ENCODE measurements around the gene PEAK1.
"Not testable (repeated sequence)": the region's sequence is repeated elsewhere in the genome, so short reads cannot be mapped to it uniquely, and the experiment has no call there.

PEAK1 gene

DNA sequence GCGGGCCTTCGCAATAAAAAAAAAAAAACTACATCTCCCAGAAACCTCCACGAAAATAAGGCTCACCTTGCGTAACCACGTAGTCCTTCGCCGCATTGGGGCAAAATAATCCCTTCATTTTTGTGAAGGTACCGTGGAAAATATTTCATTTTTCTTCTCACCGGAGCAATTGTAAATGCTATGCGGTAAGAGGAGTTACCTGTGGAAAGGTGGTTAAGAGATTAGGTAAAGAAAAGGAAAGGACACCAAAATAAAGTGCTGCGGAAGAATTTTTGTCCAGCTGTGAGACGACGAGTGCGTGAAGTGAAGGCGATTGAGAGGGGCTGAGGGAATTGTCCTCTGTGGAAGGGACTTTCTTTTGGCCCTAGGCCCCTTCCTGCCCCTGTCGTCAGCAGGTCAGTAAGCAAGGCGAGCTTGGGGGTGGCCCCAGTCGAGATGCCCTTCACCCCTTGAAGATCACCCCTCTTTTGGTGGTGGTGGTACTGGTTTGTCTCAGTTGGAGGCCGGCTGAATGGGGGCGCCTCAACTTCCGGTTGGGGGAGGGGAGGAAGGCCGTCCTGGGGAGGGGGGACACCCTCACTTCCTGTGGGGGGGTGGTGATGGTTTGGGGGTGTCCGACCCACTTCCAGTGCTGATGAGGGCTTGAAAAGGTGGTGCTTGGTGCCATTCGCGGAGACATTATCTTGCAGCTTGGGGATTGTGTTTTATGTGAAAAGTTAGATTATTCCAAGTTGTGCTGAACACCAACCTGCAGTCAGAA, 886 bp upstream of the PEAK1 start, which contains the start of gene HMG20A:
Gene HMG20A, plus strand, starts transcription at position 279 of the 760 bp plus-strand sequence. CDS start 37,520 bp downstream, outside the sequence.
- DNase-seq (ENCODE audit: low read depth) = peak; percentile 90

DNA sequence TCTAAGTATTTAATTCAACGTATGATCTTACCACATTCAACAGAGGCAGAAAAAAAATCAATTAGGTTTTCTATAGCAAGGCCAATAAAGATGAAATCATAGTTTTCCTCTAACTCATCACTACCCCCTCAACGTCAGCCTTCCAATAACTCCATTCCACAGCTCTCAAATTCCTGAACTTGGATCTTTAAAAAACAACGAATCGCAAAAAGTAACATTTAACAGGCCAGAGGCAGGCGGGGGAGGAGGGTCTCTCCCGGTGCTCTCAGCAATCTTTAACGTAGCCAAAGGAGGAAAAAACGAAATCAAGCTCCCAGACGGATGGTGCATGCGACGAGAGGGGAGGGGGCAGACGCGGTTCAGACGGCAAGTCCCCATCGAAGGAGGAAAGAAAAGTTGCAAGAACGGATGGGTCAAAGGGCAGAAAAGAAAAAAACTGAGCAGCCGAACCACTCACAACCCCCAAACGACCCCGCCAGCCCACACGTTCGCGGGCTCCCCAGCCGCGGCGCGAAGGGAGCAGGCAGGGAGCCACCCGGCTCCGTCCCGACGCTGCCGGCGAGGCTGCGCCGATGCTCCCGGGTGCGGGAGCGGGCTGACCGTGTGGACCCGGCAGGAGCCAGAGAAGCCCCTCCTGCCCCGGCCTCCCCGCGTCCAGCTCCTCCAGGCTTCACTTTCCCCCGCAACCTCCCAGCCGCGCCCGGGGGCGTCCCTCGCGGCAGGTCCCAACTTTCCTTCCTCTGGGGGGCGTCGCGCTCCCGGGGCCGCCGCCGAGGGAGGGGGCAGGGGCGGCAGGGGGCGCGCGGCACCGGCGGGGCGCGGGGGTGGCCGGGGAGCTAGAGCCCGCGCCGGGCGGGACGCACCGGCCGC, 703 bp downstream of the PEAK1 start:
- peak; percentile 26 for DNase-seq (ENCODE audit: low read depth)

DNA sequence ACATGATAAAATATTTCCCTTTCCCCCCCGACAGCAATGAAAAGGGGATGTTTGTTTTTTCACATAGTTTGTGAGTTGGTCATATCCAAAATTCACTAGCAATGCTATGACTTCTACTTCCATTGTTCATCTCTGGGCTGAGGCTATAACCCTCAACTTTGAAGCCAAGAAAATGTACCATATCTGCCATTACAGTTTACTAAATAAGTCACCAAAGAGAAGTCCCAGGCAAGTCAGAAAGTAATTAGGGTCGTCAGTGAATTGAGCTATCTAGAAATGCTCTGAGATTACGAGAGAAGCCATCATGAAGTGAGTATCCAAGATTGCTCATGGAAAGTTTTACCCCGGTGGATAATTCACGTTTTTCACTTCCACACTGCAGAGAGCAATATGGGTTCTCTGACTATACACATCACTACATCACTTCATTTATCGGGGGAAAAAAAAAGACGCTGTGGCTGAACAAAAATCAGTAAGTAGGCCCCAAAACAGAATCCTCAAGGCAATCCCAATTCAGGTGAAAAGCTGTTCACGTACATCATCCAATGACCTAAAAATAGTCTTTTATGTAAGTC, 1.4 kb downstream of the PEAK1 start:
- no peak for DNase-seq (ENCODE audit: low read depth)

DNA sequence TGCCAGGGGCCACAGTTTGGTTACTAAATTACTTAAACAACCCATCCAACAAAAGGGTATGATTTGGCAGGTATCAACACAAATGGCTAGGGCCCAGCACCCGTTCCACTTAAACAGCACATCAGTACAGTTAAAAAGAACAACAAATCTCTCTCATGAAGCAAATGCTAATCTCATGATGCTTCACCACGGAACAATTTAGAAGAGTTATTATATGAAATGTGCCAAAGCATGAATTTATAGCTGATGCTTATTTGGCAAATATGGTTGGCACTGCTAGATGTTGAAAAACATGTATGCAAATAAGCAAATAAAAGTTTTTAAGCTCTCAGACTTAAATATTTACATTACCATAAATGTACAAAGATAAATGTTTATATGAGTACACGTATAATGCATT, 2.3 kb downstream of the PEAK1 start:
- peak; percentile 51 for DNase-seq (ENCODE audit: low read depth)

DNA sequence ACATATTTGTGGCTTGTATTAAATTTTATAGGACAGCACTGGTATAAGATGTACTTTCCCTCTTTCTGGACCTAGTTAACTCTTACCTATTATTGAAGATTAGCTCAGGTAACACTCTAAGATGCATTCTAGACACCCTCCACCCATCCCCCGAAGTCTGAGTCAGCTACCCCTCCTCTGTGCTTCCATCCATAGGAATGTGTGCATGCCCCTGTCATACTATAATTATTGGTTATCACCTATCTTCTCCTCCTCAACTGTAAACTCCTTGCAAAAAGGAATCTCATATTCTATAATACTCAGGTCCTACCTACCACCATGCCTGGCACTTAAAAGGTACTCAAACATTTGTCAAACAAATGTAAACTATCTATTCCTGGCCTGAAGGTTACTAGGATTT, 3.0 kb downstream of the PEAK1 start:
- DNase-seq (ENCODE audit: low read depth) = no peak

DNA sequence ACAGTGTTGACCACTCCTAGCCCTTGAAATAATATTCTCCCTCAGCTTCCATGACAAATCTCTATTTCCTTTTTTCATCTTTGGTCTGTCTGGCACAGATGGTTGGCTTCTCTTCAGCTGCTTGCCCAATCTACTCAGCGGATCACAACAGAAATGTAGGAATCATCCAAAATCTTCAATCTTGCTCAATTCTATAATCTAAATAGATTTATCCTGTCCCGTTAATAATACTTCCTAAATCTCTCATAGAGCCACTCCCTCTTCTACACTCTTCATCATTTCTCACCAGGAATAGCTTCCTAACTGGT, 3.8 kb downstream of the PEAK1 start:
- DNase-seq (ENCODE audit: low read depth) = peak; percentile 74

DNA sequence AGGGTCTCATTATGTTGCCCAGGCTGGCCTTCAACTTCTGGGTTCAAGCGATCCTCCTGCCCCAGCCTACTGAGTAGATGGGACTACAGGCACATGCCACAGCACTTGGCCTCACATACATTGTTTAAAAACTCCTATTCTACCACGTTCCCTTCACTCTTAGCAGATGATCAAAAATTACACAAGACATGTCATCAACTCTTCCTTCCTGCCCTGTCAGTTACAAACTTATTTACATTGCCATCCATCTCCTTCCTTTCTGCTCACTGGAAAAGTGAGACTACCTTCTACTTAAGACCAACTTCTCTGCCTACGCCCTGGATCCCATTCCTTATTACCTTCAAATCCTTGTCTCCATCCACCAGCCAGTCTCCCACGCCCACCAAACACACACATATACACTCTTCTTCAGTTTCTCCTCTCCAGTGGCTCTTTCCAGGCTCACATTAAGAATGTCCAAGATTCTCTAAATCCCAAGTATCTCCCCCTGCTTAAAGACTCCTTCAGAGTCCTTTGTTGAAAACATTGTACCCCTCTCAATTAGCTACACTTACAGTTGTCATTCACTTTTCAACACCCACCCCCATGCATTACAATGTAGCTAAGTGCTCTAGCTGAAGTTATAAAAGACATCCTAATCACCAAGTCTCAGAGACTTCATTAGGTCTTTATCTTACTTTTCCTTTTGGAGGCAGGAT, 4.3 kb downstream of the PEAK1 start:
- no peak for DNase-seq (ENCODE audit: low read depth)

DNA sequence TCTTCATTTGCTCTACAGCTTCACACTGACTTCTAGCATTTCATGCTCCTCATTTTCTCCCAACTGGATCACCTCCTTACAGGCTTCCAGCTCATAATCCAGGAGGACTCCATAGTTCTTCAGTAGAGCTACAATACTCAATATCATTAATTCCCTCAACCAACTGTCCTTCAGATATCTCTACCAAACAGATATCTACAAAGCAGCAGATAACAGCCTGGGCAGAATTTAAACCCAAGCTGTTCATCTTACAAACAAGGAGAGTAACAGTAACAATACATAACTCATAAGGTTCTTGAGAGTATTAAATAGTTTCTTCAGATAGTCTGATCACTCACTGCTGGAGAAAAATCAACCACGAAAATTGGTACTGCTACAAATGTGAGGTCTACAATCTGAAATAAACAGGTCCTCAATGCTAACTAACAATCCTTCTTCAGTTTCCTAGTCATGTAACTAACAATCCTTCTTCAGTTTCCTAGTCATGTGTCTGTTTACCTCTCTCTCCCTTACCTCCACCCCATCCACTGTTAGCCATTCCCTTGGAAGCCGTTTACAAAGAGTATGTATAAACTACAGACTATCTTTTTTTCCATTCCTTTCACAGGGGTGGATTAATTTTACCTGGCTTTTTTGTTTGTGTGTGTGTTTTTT, 5.0 kb downstream of the PEAK1 start:
- no peak for DNase-seq (ENCODE audit: low read depth)

DNA sequence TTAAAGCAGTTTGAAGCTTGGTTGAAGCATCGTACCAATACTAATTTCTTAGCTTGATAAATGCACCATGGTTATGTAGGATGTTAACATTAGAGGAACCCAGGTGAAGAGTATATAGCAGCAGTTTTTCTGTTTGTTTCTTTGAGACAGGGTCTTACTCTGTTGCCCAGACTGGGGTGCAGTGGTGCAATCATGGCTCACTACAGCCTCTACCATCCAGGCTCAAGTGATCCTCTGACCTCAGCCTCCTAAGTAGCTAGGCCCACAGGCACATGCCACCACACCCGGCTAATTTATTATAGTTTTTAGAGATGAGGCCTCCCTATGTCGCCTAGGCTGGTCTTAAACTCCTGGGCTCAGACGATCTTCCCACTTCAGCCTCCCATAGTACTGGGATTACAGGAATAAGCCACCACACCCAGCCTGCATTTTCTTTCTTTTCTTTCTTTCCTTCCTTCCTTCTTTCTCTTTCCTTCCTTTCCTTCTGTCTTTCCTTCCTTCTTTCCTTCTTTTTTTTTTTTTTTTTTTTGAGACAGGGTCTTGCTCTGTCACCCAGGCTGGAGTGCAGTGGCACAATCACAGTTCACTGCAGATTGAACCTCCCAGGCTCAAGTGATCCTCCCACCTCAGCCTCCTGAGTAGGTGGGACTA, 6.1 kb downstream of the PEAK1 start:
- no peak for DNase-seq (ENCODE audit: low read depth)

DNA sequence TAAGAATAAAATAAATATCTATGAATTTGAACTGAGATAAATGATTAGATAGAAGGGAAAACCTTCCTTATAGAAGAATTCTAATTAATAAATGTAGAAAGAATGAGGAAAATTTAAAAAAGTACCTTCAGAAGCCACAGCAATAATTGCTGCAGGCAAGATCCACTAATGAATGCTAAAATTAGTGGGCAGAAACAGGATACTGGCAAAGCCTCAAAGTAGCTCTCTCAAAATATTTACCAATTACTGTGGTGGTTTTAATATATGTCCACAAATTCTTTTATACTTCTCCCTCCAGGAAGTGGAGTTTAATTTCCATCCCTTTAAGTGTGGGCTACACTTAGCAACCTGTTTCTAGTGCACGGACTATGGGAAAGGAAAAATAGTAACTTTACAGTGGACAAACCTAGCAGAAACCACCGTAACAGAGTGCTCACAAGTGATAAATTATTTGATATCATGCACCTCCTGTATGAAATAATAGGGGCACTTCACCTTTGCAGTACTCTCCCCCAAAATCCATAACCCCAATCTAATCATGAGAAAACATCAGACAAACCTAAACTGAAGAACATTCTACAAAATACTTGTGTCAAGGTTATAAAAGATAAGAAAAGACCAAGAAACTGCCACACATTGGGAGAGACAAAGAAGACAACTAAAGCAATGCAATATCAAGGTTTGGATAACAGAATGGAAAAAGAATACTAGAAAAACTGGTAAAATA, 6.8 kb downstream of the PEAK1 start:
- DNase-seq (ENCODE audit: low read depth) = no peak

DNA sequence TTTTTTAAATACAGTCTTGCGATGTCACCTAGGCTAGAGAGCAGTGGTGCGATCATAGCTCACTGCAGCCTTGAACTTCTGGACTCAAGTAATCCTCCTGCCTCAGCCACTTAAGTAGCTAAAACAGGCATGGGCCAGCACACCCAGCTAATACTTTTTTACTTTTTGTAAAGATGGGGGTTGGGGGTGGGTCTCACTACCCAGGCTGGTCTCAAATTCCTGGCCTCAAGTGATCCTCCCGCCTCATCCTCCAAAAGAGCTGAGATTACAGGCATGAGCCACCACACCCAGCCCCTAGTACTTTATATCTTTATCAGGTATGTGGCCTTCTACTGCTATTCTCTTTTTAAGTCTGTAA, 8.3 kb downstream of the PEAK1 start:
- DNase-seq (ENCODE audit: low read depth) = no peak

DNA sequence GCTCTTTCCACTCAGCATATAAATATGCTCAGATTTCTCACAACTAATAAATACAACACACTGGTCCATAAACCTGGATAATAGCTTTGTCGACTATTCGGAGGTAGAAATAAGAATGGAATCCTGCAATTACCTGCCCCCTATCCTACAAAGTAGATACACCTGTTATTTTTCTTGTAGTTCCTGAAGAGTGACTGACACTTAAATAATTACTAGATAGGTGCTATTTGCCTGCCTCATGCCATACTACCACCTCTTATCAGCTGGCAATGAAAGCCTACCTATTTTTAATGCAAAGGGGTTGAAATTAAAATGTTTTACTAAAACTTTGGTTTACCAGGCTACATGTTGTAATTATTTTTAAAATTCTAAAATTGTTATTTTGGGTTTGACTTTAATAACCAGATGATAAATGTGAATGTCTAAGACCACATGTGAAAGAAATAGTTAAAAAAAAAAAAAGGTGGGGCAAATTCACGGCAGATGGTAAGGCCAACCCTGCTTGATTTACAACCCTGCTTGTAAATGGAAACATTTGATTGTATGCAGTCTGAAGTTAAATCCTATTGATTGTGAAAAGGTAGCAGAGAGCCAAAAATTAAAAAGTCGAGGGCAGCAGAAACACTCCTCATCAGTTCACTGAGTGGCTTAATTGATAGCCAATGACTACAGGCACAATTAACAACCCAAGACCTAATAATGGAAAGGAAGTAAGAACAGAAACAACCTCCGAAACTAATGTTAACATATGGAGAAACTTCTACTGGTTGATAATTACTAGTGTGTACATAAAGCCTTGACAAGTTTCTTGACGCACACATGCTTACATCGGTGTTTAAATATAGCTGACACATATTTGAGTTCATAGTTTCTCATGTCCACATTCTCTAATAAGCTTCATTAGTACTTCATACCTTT, 8.9 kb downstream of the PEAK1 start:
- no peak for DNase-seq (ENCODE audit: low read depth)

DNA sequence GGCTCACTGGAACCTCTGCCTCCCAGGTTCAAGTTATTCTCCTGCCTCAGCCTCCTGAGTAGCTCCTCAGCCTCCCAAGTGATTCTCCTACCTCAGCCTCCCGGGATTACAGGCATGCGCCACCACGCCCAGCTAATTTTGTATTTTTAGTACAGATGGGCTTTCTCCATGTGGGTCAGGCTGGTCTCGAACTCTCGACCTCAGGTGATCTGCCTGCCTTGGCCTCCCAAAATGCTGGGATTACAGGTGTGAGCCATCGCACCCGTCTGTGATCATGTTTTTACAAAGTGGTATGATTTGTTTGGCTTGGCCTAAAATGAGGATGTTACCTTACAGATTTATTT, 9.8 kb downstream of the PEAK1 start:
- not testable (repeated sequence) for DNase-seq (ENCODE audit: low read depth)

DNA sequence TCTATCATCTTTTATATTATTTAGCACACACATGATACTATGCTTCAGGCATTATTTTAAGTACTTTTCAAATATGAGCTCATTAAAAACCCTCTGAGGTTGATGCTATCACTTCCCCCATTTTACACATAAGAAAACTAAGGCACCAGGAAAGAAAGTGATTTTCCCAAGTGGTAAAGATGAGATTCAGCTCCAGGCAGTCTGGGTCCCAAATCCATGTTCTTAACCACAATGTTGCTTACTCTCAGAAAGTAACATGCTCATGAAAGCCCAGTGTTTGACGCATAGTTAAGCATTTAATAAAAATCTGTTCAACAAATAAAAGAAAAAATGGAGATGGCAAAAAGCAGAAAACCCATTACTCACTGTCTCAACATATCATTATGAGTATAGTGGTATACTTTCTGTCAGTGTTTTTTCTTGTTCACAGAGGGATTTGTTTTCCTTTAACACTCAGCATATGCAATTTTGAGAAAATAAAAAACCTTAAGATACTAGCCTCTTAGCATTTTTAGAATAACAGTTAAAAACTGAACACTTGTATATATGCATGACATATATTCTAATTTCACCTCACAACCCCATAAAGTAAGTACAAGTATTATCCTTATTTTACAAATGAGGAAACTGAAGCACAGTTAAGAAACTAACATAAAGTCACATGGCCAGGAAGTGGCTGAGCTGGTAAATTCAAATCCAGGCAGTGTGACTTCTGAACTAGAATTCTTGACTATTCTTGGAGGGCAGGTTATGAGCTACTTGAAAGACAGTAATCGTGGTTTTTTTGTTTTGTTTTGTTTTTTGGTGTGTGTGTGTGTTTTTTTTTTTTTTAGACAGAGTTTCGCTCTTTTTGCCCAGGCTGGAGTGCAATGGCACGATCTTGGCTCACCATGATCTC, 10.4 kb downstream of the PEAK1 start:
- no peak for DNase-seq (ENCODE audit: low read depth)

DNA sequence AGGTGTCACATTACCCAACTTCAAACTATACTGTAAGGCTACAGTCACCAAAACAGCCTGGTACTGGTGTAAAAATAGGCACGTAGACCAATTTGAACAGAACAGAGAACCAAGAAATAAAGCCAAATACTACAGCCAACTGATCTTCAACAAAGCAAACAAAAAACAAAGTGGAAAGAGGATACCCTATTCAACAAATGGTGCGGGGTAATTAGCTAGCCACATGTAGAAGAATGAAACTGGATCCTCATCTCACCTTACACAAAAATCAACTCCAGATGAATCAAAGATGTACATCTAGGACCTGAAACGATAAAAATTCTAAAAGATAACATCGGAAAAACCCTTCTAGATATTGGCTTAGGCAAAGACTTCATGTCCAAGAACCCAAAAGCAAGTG, 13.1 kb downstream of the PEAK1 start:
- DNase-seq (ENCODE audit: low read depth) = no peak

DNA sequence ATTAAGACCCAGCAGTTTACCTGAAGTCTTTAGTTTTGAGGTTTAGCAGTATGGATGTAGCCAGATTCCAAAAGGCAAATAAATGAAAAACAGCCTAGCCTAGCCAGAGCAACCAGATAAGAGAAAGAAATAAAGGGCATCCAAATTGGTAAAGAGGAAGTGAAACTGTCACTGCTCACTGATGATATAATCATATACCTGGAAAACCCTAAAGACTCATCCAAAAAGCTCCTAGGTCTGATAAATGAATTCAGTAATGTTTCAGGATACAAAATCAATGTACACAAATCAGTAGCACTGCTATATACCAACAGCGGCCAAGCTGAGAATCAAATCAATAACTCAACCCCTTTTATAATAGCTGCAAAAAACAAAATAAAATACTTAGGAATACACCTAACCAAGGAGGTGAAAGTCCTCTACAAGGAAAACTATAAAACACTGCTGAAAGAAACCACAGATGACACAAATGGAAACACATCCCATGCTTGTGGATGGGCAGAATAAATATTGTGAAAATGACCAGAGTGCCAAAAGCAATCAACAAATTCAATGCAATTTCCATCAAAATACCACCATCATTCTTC, 13.6 kb downstream of the PEAK1 start:
- not testable (repeated sequence) for DNase-seq (ENCODE audit: low read depth)

DNA sequence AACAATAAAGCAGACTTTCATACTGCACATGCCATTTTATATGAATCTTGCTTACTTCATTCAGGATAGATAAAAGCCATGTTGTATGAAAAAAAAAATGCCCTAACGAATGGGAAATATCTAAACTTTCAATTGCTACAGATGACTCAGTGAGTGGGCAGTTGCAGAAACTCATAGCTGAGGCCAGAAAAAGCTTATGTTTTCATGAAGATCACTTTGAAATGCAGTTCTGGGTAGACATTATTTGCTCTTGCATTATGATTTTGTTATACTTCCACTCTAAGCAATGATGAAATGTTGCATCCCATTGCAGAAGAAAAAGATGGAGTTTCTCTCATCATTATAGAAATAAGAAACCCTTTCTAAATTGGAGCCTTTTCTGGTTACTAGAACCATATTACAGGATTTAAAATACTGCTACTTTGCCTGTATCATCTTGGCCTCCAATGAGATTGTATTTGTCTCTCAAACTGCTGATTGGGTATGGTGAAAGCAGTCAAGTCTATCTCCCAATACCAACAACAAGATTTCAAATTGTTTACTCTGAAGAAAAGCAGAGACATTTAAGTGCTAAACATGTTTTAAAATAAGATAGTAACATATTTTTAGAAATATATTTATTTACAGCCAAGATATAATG, 17.0 kb downstream of the PEAK1 start:
- DNase-seq (ENCODE audit: low read depth) = peak; percentile 91

DNA sequence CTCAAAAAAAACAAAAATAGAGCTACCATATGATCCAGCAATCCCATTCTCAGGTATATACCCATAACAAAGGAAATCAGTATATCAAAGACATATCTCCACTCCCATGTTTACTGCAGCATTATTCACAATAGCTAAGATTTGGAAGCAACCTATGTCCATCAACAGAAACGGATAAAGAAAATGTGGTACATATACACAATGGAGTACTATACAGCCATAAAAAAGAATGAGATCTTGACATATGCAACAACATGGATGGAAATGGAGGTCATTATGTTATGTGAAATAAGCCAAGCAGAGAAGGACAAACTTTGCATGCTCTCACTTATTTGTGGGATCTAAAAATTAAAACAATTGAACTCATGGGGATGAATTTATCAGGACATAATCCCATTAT, 19.6 kb downstream of the PEAK1 start:
- no peak for DNase-seq (ENCODE audit: low read depth)

Data from amniotic epithelial cell (primary cell).